Measurements from ENCODE around the gene ITFG1. TPM values are rescaled to one million over a fixed set of nuclear protein-coding genes. Genes with fewer than 3 reads are reported as not detected.

Gene ITFG1
- total RNA-seq, 2 experiments from 2014 or later, result 33.7 to 37.9 TPM

GRCh38 chr16:47388705-47389104, 72.2 kb downstream of the ITFG1 start:
- Histone ChIP-seq H3K36me3 (ENCODE audit: insufficient read depth, low read length) (no peaks in the 10 kb centered on the region), H4K20me1 (ENCODE audit: insufficient read depth, low read length) (no peaks in the 10 kb centered on the region), H3K4me1 (ENCODE audit: insufficient read depth, low read length, poor library complexity, severe bottlenecking) (peaks cover 6% of the 10 kb centered on the region), H3K4me3 (ENCODE audit: low read depth, low read length, poor library complexity, severe bottlenecking) (no peak overlapping the region), H3K9me2 (ENCODE audit: insufficient read depth, low read length) (no peaks in the 10 kb centered on the region), H3K4me2 (ENCODE audit: low read length) (no peak overlapping the region), H3K9me3 (ENCODE audit: low read length) (no peaks in the 10 kb centered on the region), H3K27ac (ENCODE audit: low read depth, low read length, poor library complexity, severe bottlenecking) (no peak overlapping the region), H3K79me2 (ENCODE audit: insufficient read depth, low read depth, low read length) (no peaks in the 10 kb centered on the region), H2AFZ (ENCODE audit: low read length) (no peak overlapping the region)
- TF ChIP-seq EZH2phosphoT487 (IDR thresholded peaks at IDR 0.05; ENCODE audit: borderline replicate concordance, low read depth, low read length), result no peak
- POLR2A ChIA-PET, result no interaction called here
- DNase-seq (ENCODE audit: low spot score), result no peak
- CTCF ChIA-PET (ENCODE audit: unreplicated experiment), result no interaction called here
- no TSS peak for BruUV-seq (replicated peaks)
- intact Hi-C loops (cut with micrococcal nuclease; ENCODE audit: unreplicated experiment), result no loop called here

DNA sequence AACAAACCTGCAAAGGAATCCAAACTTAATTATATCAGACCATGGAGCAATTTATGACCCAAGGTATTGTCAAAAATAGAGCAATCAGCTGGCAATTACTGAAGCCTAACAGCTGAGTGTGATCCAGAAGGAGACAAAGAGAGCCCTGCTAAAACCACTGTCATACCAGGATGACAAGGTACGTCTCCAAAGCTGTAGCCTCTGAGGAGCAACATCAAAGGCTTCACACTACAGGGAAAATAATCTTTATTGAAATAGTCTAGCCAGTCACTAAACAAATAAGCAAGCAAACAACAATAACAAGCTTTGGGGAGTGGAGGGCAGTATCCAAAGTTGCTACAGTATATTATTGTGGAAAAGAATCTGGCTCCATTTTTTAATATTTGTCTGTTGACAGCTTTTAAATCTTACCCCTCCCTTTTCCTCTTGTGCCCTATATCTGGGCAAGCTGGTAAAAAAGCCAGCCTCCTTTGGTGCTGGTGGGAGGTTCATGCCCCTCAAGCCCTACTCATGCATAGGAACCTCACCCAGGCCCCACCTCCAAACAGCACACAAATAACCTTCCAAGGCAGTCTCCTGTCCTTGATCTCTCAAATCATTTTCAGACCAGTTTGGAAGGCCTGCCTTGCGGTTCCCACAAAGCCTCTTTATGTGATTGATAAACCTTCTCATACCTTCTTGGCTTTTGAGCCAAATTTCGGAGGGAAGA, 73.7 kb downstream of the ITFG1 start:
- Histone ChIP-seq H4K20me1 (ENCODE audit: insufficient read depth, low read length) (no peaks in the 10 kb centered on the region), H3K27ac (ENCODE audit: low read depth, low read length, poor library complexity, severe bottlenecking) (no peak overlapping the region), H2AFZ (ENCODE audit: low read length) (no peak overlapping the region), H3K36me3 (ENCODE audit: insufficient read depth, low read length) (no peaks in the 10 kb centered on the region), H3K9me2 (ENCODE audit: insufficient read depth, low read length) (no peaks in the 10 kb centered on the region), H3K4me2 (ENCODE audit: low read length) (no peak overlapping the region), H3K4me1 (ENCODE audit: insufficient read depth, low read length, poor library complexity, severe bottlenecking) (peaks cover 3% of the 10 kb centered on the region), H3K4me3 (ENCODE audit: low read depth, low read length, poor library complexity, severe bottlenecking) (no peak overlapping the region), H3K79me2 (ENCODE audit: insufficient read depth, low read depth, low read length) (no peaks in the 10 kb centered on the region), H3K9me3 (ENCODE audit: low read length) (no peaks in the 10 kb centered on the region)
- intact Hi-C loops (cut with micrococcal nuclease; ENCODE audit: unreplicated experiment), result no loop called here
- no peak for DNase-seq (ENCODE audit: low spot score)
- CTCF ChIA-PET (ENCODE audit: unreplicated experiment), result no interaction called here
- POLR2A ChIA-PET, result no interaction called here
- TF ChIP-seq, protein P1, sequence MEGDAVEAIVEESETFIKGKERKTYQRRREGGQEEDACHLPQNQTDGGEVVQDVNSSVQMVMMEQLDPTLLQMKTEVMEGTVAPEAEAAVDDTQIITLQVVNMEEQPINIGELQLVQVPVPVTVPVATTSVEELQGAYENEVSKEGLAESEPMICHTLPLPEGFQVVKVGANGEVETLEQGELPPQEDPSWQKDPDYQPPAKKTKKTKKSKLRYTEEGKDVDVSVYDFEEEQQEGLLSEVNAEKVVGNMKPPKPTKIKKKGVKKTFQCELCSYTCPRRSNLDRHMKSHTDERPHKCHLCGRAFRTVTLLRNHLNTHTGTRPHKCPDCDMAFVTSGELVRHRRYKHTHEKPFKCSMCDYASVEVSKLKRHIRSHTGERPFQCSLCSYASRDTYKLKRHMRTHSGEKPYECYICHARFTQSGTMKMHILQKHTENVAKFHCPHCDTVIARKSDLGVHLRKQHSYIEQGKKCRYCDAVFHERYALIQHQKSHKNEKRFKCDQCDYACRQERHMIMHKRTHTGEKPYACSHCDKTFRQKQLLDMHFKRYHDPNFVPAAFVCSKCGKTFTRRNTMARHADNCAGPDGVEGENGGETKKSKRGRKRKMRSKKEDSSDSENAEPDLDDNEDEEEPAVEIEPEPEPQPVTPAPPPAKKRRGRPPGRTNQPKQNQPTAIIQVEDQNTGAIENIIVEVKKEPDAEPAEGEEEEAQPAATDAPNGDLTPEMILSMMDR (conservative IDR thresholded peaks at IDR 0.05; ENCODE audit: low read length), result no peak
- TF ChIP-seq EZH2phosphoT487 (IDR thresholded peaks at IDR 0.05; ENCODE audit: borderline replicate concordance, low read depth, low read length), result no peak
- no TSS peak for BruUV-seq (replicated peaks)

DNA sequence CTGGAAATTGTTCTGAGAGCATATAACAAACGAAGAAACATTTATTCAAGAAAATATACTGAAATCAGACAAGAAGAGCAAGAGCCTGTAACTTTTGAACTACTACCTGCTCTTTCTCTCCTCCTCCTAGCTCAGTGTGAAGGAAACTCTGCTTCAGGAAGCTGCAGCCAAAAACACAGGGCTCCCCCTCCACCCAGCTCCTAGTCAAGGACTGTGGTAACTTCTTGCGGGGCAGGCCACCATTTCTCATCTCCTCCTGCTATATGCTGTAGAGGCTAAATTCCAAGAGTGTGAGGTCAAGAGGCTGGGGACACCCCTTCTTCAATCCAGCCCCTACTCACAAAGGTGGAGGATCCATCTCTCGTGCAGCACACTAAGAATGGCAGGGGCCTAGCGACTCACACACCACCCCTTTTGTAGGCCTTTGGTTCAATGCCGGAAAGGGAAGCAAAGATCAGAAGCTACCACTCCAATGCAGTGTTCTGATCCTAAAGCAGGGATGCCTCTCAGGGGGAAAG, 74.6 kb downstream of the ITFG1 start:
- no TSS peak for BruUV-seq (replicated peaks)
- no peaks in the 10 kb centered on the region for H3K9me3 ChIP-seq (ENCODE audit: low read length)
- H3K4me1 ChIP-seq (ENCODE audit: insufficient read depth, low read length, poor library complexity, severe bottlenecking), result no peaks in the 10 kb centered on the region
- no peaks in the 10 kb centered on the region for H3K36me3 ChIP-seq (ENCODE audit: insufficient read depth, low read length)
- no peak overlapping the region for H3K27ac ChIP-seq (ENCODE audit: low read depth, low read length, poor library complexity, severe bottlenecking)
- DNase-seq (ENCODE audit: low spot score), result no peak
- no peaks in the 10 kb centered on the region for H3K9me2 ChIP-seq (ENCODE audit: insufficient read depth, low read length)
- no peaks in the 10 kb centered on the region for H3K79me2 ChIP-seq (ENCODE audit: insufficient read depth, low read depth, low read length)
- H3K4me2 ChIP-seq (ENCODE audit: low read length), result no peak overlapping the region
- ChIA-PET POLR2A (no interaction called here), CTCF (ENCODE audit: unreplicated experiment) (no interaction called here)
- intact Hi-C loops (cut with micrococcal nuclease; ENCODE audit: unreplicated experiment), result no loop called here
- no peak overlapping the region for H3K4me3 ChIP-seq (ENCODE audit: low read depth, low read length, poor library complexity, severe bottlenecking)
- no peak overlapping the region for H2AFZ ChIP-seq (ENCODE audit: low read length)
- TF ChIP-seq, protein P1 (conservative IDR thresholded peaks at IDR 0.05; ENCODE audit: low read length), result no peak
- no peak for TF ChIP-seq EZH2phosphoT487 (IDR thresholded peaks at IDR 0.05; ENCODE audit: borderline replicate concordance, low read depth, low read length)
- H4K20me1 ChIP-seq (ENCODE audit: insufficient read depth, low read length), result no peaks in the 10 kb centered on the region

All from OCI-LY7 (cell line).